ENCODE measurements around the gene CLEC18C.
"Not testable (repeated sequence)": the region's sequence is repeated elsewhere in the genome, so short reads cannot be mapped to it uniquely, and the experiment has no call there.

Gene CLEC18C

DNA sequence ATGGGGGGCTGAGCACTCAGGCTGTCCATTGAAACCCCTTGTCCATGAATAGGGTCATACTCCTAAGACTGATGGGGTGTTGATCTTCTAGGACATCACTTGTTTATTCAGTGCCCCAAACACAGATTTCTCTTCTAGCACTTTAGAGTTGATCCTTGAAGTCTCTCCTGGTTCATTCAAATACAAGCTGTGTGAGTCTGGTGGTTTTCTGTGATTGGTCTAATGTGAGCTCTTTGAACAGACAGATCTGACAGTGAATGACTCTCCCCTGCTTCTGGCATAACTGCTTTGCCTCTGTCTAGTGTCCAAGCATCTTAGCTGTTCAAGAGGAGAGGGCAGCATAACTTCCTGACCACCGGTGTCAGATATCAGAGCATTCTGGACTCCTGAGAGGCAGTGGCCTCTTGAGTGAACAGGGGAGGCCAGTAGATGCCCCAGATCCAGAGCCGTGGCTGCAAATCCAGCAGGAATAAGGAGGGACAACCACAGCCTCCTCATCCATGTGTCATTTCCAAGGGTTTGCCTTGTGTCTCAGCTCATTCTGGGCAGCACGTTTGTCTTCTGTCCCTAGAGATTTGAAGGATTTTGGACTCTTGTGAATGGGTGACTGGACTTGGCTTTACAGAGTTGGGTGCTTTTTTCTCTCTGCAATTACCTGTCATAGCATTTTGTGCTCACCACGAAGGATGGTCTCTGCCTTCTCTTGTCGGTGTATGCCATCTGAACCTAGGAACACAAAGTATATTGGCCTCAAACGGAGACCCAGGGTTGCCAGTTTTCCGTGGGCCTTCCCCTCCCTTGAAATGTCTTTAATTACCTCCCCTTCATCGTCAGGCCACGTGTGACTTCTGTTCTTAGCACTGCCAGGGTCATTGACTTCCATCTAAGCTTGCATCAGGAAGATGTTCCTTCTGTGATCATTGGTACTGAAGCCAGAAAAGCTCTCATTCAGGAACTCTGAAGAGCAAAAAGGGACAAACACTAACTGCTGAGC is 13.9 kb upstream of the CLEC18C start:
- no peak for DNase-seq (ENCODE audit: low read depth in 2 of 2)

GRCh38 chr16:70160388-70160787 is 13.2 kb upstream of the CLEC18C start:
- DNase-seq (ENCODE audit: low read depth in 2 of 2), result no peak

DNA sequence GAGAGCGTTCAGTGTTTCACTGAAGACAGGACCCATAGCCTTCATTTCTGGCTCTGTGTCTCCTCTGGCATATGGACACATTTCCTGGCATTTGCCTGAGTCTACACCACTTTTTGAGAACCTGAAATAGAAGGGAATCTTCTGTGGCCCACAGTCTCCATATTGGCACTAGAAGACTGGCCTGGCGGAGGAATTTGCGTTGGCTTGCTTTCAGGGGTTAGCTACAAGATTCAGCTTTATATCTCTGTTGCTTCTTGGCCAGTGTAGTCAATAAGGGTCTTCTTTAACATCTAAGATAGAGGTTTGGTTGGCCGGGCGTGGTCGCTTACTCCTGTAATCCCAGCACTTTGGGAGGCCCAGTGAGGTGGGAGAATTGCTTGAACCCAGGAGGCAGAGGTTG is 12.8 kb upstream of the CLEC18C start:
- DNase-seq (ENCODE audit: low read depth in 2 of 2), result no peak

- no peak for DNase-seq (ENCODE audit: low read depth in 2 of 2)
These were observed 12.2 kb upstream of the CLEC18C start for GRCh38 chr16:70161350-70161749.

GRCh38 chr16:70162041-70162451 is 11.5 kb upstream of the CLEC18C start:
- no peak for DNase-seq (ENCODE audit: low read depth in 2 of 2)

- no peak for DNase-seq (ENCODE audit: low read depth in 2 of 2)
These were observed 10.0 kb upstream of the CLEC18C start for GRCh38 chr16:70163596-70163995.

- DNase-seq (ENCODE audit: low read depth in 2 of 2), result not testable (repeated sequence)
These were observed 6.9 kb upstream of the CLEC18C start for GRCh38 chr16:70166688-70167087.

DNA sequence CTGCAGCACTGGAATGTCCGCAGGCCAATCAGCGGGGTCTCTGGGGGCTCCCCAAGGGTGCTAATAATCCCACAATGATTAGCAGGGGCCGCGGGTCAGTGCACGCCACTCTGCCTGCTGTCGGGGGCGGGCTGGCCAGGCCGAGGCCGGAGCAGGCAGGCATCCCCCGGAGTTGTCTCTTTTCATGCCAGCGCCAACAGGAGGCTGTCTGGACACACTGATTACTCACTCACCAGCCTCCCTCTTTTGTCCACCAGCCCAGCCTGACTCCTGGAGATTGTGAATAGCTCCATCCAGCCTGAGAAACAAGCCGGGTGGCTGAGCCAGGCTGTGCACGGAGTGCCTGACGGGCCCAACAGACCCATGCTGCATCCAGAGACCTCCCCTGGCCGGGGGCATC is 329 bp downstream of the CLEC18C start:
- not testable (repeated sequence) for DNase-seq (ENCODE audit: low read depth in 2 of 2)

- DNase-seq (ENCODE audit: low read depth in 2 of 2), result not testable (repeated sequence)
These were observed 873 bp downstream of the CLEC18C start for GRCh38 chr16:70174387-70174932.

DNA sequence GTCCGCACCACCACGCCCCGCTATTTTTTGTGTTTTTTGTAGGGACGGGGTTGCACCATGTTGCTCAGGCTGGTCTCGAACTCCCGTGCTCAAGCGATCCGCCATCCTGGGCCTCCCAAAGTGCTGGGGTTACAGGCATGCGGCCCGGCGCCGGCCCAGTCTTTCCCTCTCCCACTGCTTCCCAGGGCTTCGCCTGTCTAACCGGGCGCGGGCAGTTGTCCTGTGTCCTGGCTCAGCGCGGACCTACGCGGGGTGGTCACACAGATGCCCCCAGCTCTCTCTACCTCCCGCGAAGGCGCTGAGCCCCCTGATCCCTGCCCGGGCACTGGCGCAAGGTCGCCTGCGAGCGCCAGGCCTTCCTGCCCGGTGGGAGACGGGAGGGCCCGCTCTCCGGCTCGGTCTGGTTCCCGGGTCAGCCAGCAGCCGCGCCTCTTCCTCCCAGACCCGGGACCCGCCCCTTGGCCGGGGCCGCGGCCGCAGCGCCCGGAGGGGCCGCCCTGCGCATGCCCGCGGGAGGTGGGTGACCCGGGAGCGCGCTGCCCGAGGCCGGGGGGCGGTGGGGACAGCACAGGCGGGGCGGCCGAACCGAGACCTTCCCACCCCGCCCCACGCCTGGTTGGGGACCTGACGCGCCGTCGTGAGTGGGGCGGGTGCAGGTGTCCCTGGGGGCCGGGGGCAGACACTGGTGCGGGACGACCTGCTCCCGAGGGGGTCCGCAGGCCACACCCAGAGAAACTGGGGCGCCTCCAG is 14.4 kb downstream of the CLEC18C start:
- DNase-seq (ENCODE audit: low read depth in 2 of 2), result not testable (repeated sequence)

- DNase-seq (ENCODE audit: low read depth in 2 of 2), result not testable (repeated sequence)
These were observed 15.0 kb downstream of the CLEC18C start for GRCh38 chr16:70188608-70188915.

GRCh38 chr16:70190574-70190973 is 17.0 kb downstream of the CLEC18C start:
- DNase-seq (ENCODE audit: low read depth in 2 of 2), result not testable (repeated sequence)

DNA sequence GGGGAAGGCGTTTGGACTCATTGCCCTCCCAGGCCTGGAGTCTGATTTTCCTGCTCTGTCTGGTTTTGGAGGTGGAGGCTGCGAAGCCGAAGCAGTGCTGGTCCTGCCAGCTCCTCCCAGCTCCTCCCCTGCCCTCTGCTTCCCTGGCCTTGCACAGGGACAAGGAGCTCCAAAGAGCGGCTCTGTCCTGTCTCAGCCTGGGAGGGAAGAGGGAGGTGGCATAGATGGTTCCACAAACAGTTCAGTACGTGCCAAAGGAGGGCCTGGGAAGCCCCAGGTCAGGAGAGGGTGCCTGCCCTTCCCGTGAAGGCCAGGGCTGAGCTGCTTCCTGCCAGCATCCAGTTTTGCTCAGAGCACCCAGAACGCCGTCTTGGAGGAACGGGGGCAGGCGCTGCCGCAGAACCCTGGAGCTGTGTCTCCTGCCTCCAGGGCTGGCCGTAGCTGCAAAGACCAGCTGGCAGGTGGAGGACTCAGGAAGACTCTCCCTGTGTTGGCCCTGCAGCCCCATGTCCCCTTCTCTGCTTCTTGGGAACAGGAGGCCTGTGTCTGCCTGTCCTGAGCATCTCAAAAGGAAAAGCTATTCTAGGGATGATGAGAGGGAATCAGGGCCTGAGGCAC is 23.2 kb downstream of the CLEC18C start:
- DNase-seq (ENCODE audit: low read depth in 2 of 2), result not testable (repeated sequence)

- not testable (repeated sequence) for DNase-seq (ENCODE audit: low read depth in 2 of 2)
These were observed 24.0 kb downstream of the CLEC18C start for GRCh38 chr16:70197611-70198010.

- not testable (repeated sequence) for DNase-seq (ENCODE audit: low read depth in 2 of 2)
These were observed 24.6 kb downstream of the CLEC18C start for GRCh38 chr16:70198230-70198629.

GRCh38 chr16:70198666-70199065 is 25.1 kb downstream of the CLEC18C start:
- not testable (repeated sequence) for DNase-seq (ENCODE audit: low read depth in 2 of 2)

GRCh38 chr16:70199170-70199569 is 25.6 kb downstream of the CLEC18C start:
- not testable (repeated sequence) for DNase-seq (ENCODE audit: low read depth in 2 of 2)

- DNase-seq (ENCODE audit: low read depth in 2 of 2), result not testable (repeated sequence)
These were observed 26.5 kb downstream of the CLEC18C start for GRCh38 chr16:70200063-70200462.

GRCh38 chr16:70203508-70203907 is 29.9 kb downstream of the CLEC18C start:
- not testable (repeated sequence) for DNase-seq (ENCODE audit: low read depth in 2 of 2)

DNA sequence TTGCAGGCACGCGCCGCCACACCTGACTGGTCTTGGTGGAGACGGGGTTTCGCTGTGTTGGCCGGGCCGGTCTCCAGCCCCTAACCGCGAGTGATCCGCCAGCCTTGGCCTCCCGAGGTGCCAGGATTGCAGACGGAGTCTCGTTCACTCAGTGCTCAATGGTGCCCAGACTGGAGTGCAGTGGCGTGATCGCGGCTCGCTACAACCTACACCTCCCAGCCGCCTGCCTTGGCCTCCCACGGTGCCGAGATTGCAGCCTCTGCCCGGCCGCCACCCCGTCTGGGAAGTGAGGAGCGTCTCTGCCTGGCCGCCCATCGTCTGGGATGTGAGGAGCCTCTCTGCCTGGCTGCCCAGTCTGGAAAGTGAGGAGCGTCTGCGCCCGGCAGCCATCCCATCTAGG is 30.4 kb downstream of the CLEC18C start:
- not testable (repeated sequence) for DNase-seq (ENCODE audit: low read depth in 2 of 2)

DNA sequence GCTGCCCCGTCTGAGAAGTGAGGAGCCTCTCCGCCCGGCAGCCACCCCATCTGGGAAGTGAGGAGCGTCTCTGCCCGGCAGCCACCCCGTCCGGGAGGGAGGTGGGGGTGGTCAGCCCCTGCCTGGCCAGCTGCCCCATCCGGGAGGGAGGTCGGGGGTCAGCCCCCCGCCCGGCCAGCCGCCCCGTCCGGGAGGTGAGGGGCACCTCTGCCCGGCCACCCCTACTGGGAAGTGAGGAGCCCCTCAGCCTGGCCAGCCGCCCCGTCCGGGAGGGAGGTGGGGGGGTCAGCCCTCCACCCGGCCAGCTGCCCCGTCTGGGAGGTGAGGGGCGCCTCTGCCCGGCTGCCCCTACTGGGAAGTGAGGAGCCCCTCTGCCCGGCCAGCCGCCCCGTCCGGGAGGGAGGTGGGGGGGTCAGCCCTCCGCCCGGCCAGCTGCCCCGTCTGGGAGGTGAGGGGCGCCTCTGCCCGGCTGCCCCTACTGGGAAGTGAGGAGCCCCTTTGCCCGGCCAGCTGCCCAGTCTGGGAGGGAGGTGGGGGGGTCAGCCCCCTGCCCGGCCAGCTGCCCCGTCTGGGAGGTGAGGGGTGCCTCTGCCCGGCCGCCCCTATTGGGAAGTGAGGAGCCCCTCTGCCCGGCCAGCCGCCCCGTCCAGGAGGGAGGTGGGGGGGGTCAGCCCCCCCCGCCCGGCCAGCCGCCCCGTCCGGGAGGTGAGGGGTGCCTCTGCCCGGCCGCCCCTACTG is 31.2 kb downstream of the CLEC18C start:
- not testable (repeated sequence) for DNase-seq (ENCODE audit: low read depth in 2 of 2)

Data from stimulated activated CD4-positive, alpha-beta T cell treated with anti-CD3 and anti-CD28 coated beads, Interleukin-1b, Interleukin-23, amount 100 ng/mL, for 1 hour (primary cell).